ENCODE results near the gene ISLR2. TPM values are rescaled to one million over a fixed set of nuclear protein-coding genes. Genes with fewer than 3 reads are reported as not detected.
"Not testable (repeated sequence)": the region's sequence is repeated elsewhere in the genome, so short reads cannot be mapped to it uniquely, and the experiment has no call there.

Gene ISLR2, protein sequence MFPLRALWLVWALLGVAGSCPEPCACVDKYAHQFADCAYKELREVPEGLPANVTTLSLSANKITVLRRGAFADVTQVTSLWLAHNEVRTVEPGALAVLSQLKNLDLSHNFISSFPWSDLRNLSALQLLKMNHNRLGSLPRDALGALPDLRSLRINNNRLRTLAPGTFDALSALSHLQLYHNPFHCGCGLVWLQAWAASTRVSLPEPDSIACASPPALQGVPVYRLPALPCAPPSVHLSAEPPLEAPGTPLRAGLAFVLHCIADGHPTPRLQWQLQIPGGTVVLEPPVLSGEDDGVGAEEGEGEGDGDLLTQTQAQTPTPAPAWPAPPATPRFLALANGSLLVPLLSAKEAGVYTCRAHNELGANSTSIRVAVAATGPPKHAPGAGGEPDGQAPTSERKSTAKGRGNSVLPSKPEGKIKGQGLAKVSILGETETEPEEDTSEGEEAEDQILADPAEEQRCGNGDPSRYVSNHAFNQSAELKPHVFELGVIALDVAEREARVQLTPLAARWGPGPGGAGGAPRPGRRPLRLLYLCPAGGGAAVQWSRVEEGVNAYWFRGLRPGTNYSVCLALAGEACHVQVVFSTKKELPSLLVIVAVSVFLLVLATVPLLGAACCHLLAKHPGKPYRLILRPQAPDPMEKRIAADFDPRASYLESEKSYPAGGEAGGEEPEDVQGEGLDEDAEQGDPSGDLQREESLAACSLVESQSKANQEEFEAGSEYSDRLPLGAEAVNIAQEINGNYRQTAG
- not detected for total RNA-seq

DNA sequence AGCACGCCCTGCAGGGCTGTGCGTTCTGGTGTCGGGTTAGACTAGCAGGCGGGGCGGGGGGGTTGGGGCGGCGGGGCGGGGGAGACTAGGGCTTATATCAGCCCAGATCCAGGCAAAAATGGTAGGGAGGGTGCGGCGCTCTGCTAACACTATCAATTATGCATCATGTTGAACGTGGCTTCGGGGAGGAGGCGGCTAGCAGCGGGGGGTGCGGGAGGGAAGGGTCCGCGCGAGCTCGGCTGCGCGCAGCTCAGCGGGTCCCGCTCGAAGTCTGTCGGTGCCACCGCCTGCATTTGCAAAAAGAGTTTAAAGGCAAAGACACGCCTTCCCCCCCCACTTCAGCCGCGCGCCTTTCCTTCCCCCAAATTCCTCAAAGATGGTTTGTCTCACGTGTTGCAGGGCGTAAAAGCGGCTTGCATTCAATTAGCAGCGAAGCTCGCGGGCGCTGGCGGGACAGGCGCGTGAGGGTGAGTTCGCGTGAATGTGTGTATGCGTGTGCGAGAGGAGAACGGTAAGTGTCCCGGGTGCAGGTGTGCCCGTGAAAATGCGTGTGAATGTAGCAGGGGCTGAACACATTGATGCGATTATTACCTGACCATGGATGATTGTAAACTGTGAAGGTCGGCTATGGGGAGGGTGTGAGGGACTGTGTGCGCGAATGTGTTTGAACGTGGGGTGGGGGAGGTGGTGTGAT lies at the start of gene ISLR2:
Gene ISLR2, plus strand, starts transcription at position 432 of the 694 bp plus-strand sequence. CDS start 2,169 bp downstream, outside the sequence.
- Mint-ChIP-seq H3K36me3 (ENCODE audit: low read depth) (peaks cover 2% of the 10 kb centered on the region), H3K4me3 (peak within 1 kb of the TSS; percentile 40), H3K9me3 (no peaks in the 10 kb centered on the region), H3K27ac (peak within 1 kb of the TSS; percentile 84), H3K27me3 (peaks cover 83% of the 10 kb centered on the region), H3K4me1 (peaks cover 33% of the 10 kb centered on the region)
- ChIA-PET CTCF (no interaction called here), POLR2A (no interaction called here)
- DNase-seq, result no peak

GRCh38 chr15:74082450-74082849 lies 47.9 kb upstream of the ISLR2 start, which contains the start of gene GOLGA6A:
Gene GOLGA6A (minus strand): TSS chr15:74082550. CDS start chr15:74082509, 41 bp downstream.
- CTCF ChIA-PET; H3K27ac Mint-ChIP-seq; DNase-seq; POLR2A ChIA-PET; H3K27me3 Mint-ChIP-seq; H3K9me3 Mint-ChIP-seq; H3K36me3 Mint-ChIP-seq (ENCODE audit: low read depth); H3K4me3 Mint-ChIP-seq; H3K4me1 Mint-ChIP-seq: not testable (repeated sequence)

DNA sequence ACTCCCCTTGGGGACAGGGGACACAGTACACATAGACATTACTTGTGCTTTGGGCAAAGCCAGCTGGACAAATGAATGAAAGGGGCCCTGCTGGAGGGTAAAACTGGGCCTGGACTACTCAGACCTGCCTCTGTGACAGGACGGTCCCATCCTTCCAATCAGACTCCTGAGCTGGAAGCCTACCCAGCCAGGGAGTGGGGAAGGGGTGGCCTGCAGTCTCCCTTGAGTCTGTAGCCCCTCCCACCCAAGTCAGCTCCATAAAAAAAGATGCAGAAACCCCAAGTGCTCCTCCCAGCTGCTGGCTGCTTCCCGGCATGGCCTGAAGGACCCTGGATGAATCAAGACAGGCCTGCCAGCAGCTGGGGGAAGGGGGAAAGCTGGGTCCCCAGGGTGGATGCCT lies 35.8 kb upstream of the ISLR2 start:
- CTCF ChIA-PET; H3K4me1 Mint-ChIP-seq; DNase-seq; H3K27ac Mint-ChIP-seq; H3K27me3 Mint-ChIP-seq; POLR2A ChIA-PET; H3K36me3 Mint-ChIP-seq (ENCODE audit: low read depth); H3K4me3 Mint-ChIP-seq; H3K9me3 Mint-ChIP-seq: not testable (repeated sequence)

DNA sequence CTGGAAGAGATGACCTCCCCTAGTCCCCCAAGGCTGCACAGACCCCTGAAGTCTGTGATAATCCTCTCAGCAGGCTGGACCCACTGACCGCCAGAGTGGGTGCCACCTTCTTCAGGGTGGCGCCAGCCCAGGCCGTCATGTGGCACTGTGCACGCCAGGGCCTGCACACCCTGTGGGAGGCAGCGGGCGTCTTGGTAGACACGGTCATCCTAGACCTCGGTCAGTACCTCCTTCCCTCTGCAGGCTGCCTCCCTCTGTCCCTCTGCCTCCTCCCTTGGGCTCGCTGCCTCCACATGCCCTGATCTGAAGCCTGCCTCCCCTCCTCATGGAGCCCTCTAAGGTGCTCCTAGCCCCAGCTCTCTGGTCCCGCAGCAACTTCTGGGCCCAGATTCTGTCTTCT lies 34.8 kb upstream of the ISLR2 start:
- H3K36me3 Mint-ChIP-seq (ENCODE audit: low read depth); H3K4me1 Mint-ChIP-seq; H3K9me3 Mint-ChIP-seq; CTCF ChIA-PET; H3K27me3 Mint-ChIP-seq; H3K27ac Mint-ChIP-seq; POLR2A ChIA-PET; H3K4me3 Mint-ChIP-seq; DNase-seq: not testable (repeated sequence)

GRCh38 chr15:74096753-74097474 lies 33.5 kb upstream of the ISLR2 start:
- H3K36me3 Mint-ChIP-seq (ENCODE audit: low read depth); POLR2A ChIA-PET; H3K4me3 Mint-ChIP-seq; H3K4me1 Mint-ChIP-seq; DNase-seq; H3K27me3 Mint-ChIP-seq; CTCF ChIA-PET; H3K9me3 Mint-ChIP-seq; H3K27ac Mint-ChIP-seq: not testable (repeated sequence)

DNA sequence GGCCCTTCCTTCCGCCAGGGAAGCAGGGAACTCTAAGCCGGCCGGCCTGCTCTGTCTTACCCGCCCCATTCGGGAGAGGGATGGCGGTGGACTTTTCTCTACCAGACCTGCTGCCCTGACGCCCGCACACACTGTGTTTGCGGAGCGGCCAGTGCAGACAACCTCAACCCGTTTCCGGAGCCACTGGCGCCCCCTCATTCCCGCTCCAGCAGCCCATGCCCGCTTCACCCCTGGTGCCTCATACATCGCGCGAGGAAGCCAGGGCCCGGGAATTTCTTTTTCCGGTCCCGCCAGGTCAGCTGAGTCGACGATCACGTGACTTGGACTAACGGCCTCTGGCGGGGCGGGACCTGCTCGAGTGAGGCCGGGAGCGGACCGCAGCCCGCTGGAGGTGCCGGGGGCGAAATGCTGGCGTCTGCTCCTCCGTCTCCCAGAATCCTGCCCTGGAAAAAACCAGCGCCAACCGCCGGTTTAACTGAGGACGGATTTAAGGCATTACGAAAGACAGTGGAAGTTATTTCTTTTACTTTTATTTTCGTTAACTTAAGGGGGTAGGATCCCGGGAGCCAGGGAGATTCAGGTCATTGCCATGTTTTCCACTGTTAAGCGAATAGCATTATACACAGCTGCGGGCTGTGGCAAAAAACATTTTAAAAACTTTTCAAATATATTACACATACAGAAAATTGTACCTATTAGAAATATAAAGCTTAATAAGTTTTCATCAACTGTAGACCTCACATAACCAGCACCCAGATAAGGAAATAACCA lies 30.2 kb upstream of the ISLR2 start:
- CTCF ChIA-PET; H3K9me3 Mint-ChIP-seq; H3K4me1 Mint-ChIP-seq; H3K27me3 Mint-ChIP-seq; POLR2A ChIA-PET; H3K36me3 Mint-ChIP-seq (ENCODE audit: low read depth): not testable (repeated sequence)
- Mint-ChIP-seq H3K27ac (peak overlapping the region; percentile 86), H3K4me3 (peak overlapping the region; percentile 74)
- DNase-seq, result peak; percentile 81

- Mint-ChIP-seq H3K9me3 (no peaks in the 10 kb centered on the region), H3K27ac (no peak overlapping the region), H3K4me1 (no peaks in the 10 kb centered on the region), H3K36me3 (ENCODE audit: low read depth) (no peaks in the 10 kb centered on the region), H3K27me3 (no peaks in the 10 kb centered on the region), H3K4me3 (no peak overlapping the region)
- no peak for DNase-seq
- ChIA-PET CTCF (no interaction called here), POLR2A (no interaction called here)
These were observed 22.3 kb upstream of the ISLR2 start for GRCh38 chr15:74108111-74108510.

GRCh38 chr15:74108611-74109010 lies 21.8 kb upstream of the ISLR2 start:
- H3K36me3 Mint-ChIP-seq (ENCODE audit: low read depth); DNase-seq; CTCF ChIA-PET; POLR2A ChIA-PET; H3K9me3 Mint-ChIP-seq; H3K27ac Mint-ChIP-seq; H3K27me3 Mint-ChIP-seq; H3K4me3 Mint-ChIP-seq; H3K4me1 Mint-ChIP-seq: not testable (repeated sequence)

DNA sequence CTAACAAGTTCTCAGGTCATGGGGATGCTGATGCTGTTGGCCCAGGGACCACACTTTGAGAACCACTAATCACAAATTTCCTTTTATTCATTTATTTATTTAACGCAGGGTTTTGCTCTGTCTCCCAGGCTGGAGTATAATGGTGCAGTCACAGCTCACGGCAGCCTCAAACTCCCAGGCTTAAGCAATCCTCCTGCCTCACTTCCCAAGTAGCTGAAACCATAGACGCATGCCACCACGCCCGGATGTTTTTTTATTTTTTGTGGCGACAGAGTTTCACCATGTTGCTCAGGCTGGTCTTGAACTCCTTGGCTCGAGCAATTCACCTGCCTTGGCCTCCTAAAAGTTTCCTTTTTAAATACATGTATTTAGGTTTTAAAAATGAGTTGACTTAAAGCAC lies 20.7 kb upstream of the ISLR2 start:
- ChIA-PET POLR2A (no interaction called here), CTCF (no interaction called here)
- Mint-ChIP-seq H3K27me3 (peaks cover 2% of the 10 kb centered on the region), H3K4me1 (no peaks in the 10 kb centered on the region), H3K36me3 (ENCODE audit: low read depth) (no peaks in the 10 kb centered on the region), H3K9me3 (no peaks in the 10 kb centered on the region), H3K4me3 (no peak overlapping the region), H3K27ac (no peak overlapping the region)
- no peak for DNase-seq

DNA sequence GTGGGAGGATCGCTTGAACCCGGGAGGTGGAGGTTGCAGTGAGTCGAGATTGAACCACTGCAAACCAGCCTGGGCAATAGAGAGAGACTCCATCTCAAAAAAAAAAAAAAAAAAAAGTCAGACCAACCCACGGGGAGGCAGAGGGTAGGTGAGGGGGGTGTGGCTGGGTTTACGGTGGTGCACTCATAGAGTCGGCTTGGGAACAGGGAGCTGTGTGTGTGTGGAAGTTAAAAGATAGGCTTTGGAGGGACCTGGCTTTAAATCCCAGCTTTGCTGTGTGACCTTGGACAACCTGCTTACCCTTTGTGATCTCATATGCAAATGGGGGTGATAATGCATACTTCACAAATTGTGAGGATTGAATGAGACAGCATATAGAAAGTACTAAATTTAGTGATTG lies 10.0 kb upstream of the ISLR2 start:
- ChIA-PET POLR2A (no interaction called here), CTCF (interaction anchor here (0.7 kb wide), 1 partner anchor 206 kb away, joined by 4 read pairs; no protein-coding TSS in a partner anchor)
- DNase-seq, result no peak
- Mint-ChIP-seq H3K4me3 (no peak overlapping the region), H3K27ac (no peak overlapping the region), H3K27me3 (peaks cover 28% of the 10 kb centered on the region), H3K4me1 (peaks cover 3% of the 10 kb centered on the region), H3K9me3 (no peaks in the 10 kb centered on the region), H3K36me3 (ENCODE audit: low read depth) (no peaks in the 10 kb centered on the region)

DNA sequence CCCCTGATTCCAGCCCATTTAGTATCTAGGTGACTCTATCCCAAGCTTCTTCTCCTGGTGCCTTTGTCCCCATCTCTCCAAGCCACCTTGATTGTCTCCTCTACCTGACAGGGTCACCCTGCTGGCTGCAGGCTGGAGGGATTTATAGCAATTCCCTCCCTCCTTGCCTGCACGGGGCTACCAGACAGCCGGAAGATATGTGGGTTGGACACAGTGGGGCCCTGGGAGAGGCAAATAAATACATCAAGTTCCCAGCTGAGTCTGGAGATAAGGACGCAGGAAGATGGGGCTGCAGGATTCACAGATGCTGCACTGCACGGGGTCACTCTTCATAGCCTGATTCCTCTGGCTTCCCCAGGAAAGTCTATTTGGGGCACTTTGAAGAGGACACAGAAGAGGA lies 9.3 kb upstream of the ISLR2 start:
- CTCF ChIA-PET, result interaction anchor here (0.7 kb wide), 1 partner anchor 205 kb away, joined by 4 read pairs; no protein-coding TSS in a partner anchor
- DNase-seq, result no peak
- peaks cover 3% of the 10 kb centered on the region for H3K4me1 Mint-ChIP-seq
- H3K27ac Mint-ChIP-seq, result no peak overlapping the region
- H3K9me3 Mint-ChIP-seq, result no peaks in the 10 kb centered on the region
- no peaks in the 10 kb centered on the region for H3K36me3 Mint-ChIP-seq (ENCODE audit: low read depth)
- peaks cover 33% of the 10 kb centered on the region for H3K27me3 Mint-ChIP-seq
- H3K4me3 Mint-ChIP-seq, result no peak overlapping the region
- POLR2A ChIA-PET, result no interaction called here

GRCh38 chr15:74121858-74122257 lies 8.5 kb upstream of the ISLR2 start:
- Mint-ChIP-seq H3K4me1 (peaks cover 3% of the 10 kb centered on the region), H3K36me3 (ENCODE audit: low read depth) (no peaks in the 10 kb centered on the region), H3K27me3 (peaks cover 36% of the 10 kb centered on the region), H3K9me3 (no peaks in the 10 kb centered on the region), H3K4me3 (no peak overlapping the region), H3K27ac (no peak overlapping the region)
- ChIA-PET POLR2A (no interaction called here), CTCF (interaction anchor here (1.1 kb wide), 1 partner anchor 200 kb away, joined by 5 read pairs; no protein-coding TSS in a partner anchor)
- DNase-seq, result no peak
